Neural cell (in vitro differentiated cells): ENCODE measurements around the gene ANKRD44.

Experiments used
- CTCF ChIP-seq: fragments of 450-650 bp; IDR thresholded peaks from 2 replicates; pipeline ENCODE4 v1.5.1; 2014; ENCODE audit warnings: antibody characterized with exemption, mild to moderate bottlenecking, moderate library complexity; ENCODE audit not compliant: poor library complexity, severe bottlenecking
- EP300 ChIP-seq: fragments of 450-650 bp; conservative IDR thresholded peaks from 2 replicates; pipeline ENCODE4 v1.6.1; 2014; ENCODE audit warnings: antibody characterized with exemption, mild to moderate bottlenecking, moderate library complexity; ENCODE audit not compliant: poor library complexity, severe bottlenecking
- EZH2 ChIP-seq: fragments of 200-600, 300-800 bp; shearing (Covaris generic), sonication (generic); IDR thresholded peaks from 2 replicates; pipeline ENCODE4 v1.6.1; 2014; ENCODE audit warnings: antibody characterized with exemption, low read length, borderline replicate concordance, mild to moderate bottlenecking; ENCODE audit not compliant: insufficient read depth, poor library complexity, severe bottlenecking
- MXI1 ChIP-seq: fragments of 450-650 bp; conservative IDR thresholded peaks from 2 replicates; pipeline ENCODE4 v1.6.1; 2014; ENCODE audit warnings: antibody characterized with exemption, mild to moderate bottlenecking; ENCODE audit not compliant: poor library complexity, severe bottlenecking
- POLR2AphosphoS5 ChIP-seq: IDR thresholded peaks from 2 replicates; pipeline ENCODE4 v1.6.1; 2012
- RAD21 ChIP-seq: fragments of 450-650 bp; conservative IDR thresholded peaks from 2 replicates; pipeline ENCODE4 v1.6.1; 2014; ENCODE audit warnings: antibody characterized with exemption, mild to moderate bottlenecking, moderate library complexity
- REST ChIP-seq: IDR thresholded peaks from 2 replicates; pipeline ENCODE4 v1.6.1; 2012; ENCODE audit warnings: borderline replicate concordance
- SMC3 ChIP-seq: fragments of 450-650 bp; conservative IDR thresholded peaks from 2 replicates; pipeline ENCODE4 v1.6.1; 2014; ENCODE audit warnings: antibody characterized with exemption, mild to moderate bottlenecking, moderate library complexity; ENCODE audit not compliant: poor library complexity

GRCh38 chr2:197241153-197241552, 69.4 kb downstream of the ANKRD44 start:
- no peak for TF ChIP-seq POLR2AphosphoS5
- no peak for TF ChIP-seq CTCF
- TF ChIP-seq EZH2 = no peak
- no peak for TF ChIP-seq RAD21
- TF ChIP-seq REST = no peak
- TF ChIP-seq SMC3 = no peak
- TF ChIP-seq EP300 = no peak
- TF ChIP-seq MXI1 = no peak
